ENCODE measurements around the gene SLC2A11. TPM values are rescaled to one million over a fixed set of nuclear protein-coding genes. Genes with fewer than 3 reads are reported as not detected.

Gene SLC2A11
- total RNA-seq, 2 experiments from 2014 or later, result 7.6 to 7.7 TPM

GRCh38 chr22:23840026-23840425 lies 17.6 kb upstream of the SLC2A11 start:
- no peak overlapping the region for H3K27ac Mint-ChIP-seq
- no peaks in the 10 kb centered on the region for H3K36me3 Mint-ChIP-seq (ENCODE audit: low read depth)
- ChIA-PET CTCF (interaction anchor here (0.6 kb wide), 1 partner anchor 63 kb away, joined by 4 read pairs; no protein-coding TSS in a partner anchor), POLR2A (no interaction called here)
- H3K4me1 Mint-ChIP-seq, result peaks cover 19% of the 10 kb centered on the region
- DNase-seq, result no peak
- no peak overlapping the region for H3K4me3 Mint-ChIP-seq
- peaks cover 2% of the 10 kb centered on the region for H3K27me3 Mint-ChIP-seq
- no peak for ATAC-seq
- intact Hi-C loops (cut with DNase I, micrococcal nuclease), result no loop called here
- no peaks in the 10 kb centered on the region for H3K9me3 Mint-ChIP-seq (ENCODE audit: low read depth)

GRCh38 chr22:23841292-23841691 lies 16.4 kb upstream of the SLC2A11 start:
- intact Hi-C loops (cut with DNase I, micrococcal nuclease), result no loop called here
- no peaks in the 10 kb centered on the region for H3K36me3 Mint-ChIP-seq (ENCODE audit: low read depth)
- no peaks in the 10 kb centered on the region for H3K9me3 Mint-ChIP-seq (ENCODE audit: low read depth)
- peaks cover 19% of the 10 kb centered on the region for H3K4me1 Mint-ChIP-seq
- ChIA-PET POLR2A (no interaction called here), CTCF (no interaction called here)
- no peak overlapping the region for H3K4me3 Mint-ChIP-seq
- H3K27me3 Mint-ChIP-seq, result peaks cover 2% of the 10 kb centered on the region
- ATAC-seq, result no peak
- DNase-seq, result no peak
- H3K27ac Mint-ChIP-seq, result no peak overlapping the region

- ATAC-seq (no peak), DNase-seq (no peak)
- Mint-ChIP-seq H3K36me3 (ENCODE audit: low read depth) (no peaks in the 10 kb centered on the region), H3K9me3 (ENCODE audit: low read depth) (no peaks in the 10 kb centered on the region), H3K27me3 (peaks cover 2% of the 10 kb centered on the region), H3K27ac (no peak overlapping the region), H3K4me3 (no peak overlapping the region), H3K4me1 (peaks cover 19% of the 10 kb centered on the region)
- ChIA-PET CTCF (no interaction called here), POLR2A (no interaction called here)
- intact Hi-C loops (cut with DNase I, micrococcal nuclease), result no loop called here
These were observed 15.8 kb upstream of the SLC2A11 start for GRCh38 chr22:23841736-23842445.

DNA sequence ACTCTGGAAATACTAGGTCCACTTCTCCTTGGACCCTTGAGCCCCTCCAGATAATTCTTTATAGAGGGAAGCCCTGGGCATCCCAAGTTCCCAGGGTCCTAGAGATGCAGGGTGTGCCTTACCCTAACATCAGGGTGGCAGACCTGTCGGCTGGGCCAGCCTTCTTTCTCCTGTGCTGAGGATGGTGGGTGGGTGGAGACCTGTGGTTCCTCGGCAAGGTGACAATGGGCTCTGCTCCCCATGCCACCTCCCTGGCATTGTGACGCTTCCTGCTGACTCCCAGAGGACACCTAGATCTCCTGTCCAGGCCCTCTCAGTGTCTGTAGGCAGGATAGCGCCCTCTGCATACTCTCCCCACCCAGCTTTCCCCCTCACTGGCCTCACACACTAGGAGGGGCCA lies 15.1 kb upstream of the SLC2A11 start:
- Mint-ChIP-seq H3K27ac (no peak overlapping the region), H3K9me3 (ENCODE audit: low read depth) (no peaks in the 10 kb centered on the region), H3K4me1 (peaks cover 17% of the 10 kb centered on the region), H3K27me3 (peaks cover 2% of the 10 kb centered on the region), H3K36me3 (ENCODE audit: low read depth) (no peaks in the 10 kb centered on the region), H3K4me3 (no peak overlapping the region)
- intact Hi-C loops (cut with DNase I, micrococcal nuclease), result no loop called here
- ATAC-seq (no peak), DNase-seq (no peak)
- CTCF ChIA-PET, result no interaction called here
- POLR2A ChIA-PET, result no interaction called here

GRCh38 chr22:23844739-23845202 lies 12.9 kb upstream of the SLC2A11 start:
- POLR2A ChIA-PET, result no interaction called here
- no peaks in the 10 kb centered on the region for H3K36me3 Mint-ChIP-seq (ENCODE audit: low read depth)
- CTCF ChIA-PET, result interaction anchor here (0.5 to 1.4 kb wide), 2 partner anchors 9 to 12 kb away, joined by 3 to 4 read pairs; no protein-coding TSS in a partner anchor
- H3K27me3 Mint-ChIP-seq, result no peaks in the 10 kb centered on the region
- H3K27ac Mint-ChIP-seq, result no peak overlapping the region
- intact Hi-C loops (cut with DNase I, micrococcal nuclease), result loop anchor here (5.0 kb wide), 3 partner anchors 77 to 302 kb away; partner anchors contain the start of gene CHCHD10 (in 1 of the 2)
- no peak for DNase-seq
- H3K4me1 Mint-ChIP-seq, result peaks cover under 1% of the 10 kb centered on the region
- no peak for ATAC-seq
- H3K4me3 Mint-ChIP-seq, result no peak overlapping the region
- H3K9me3 Mint-ChIP-seq (ENCODE audit: low read depth), result no peaks in the 10 kb centered on the region

GRCh38 chr22:23845265-23846080 lies 12.2 kb upstream of the SLC2A11 start:
- no peaks in the 10 kb centered on the region for H3K9me3 Mint-ChIP-seq (ENCODE audit: low read depth)
- POLR2A ChIA-PET, result no interaction called here
- no peak for ATAC-seq
- H3K27me3 Mint-ChIP-seq, result no peaks in the 10 kb centered on the region
- no peak for DNase-seq
- H3K27ac Mint-ChIP-seq, result no peak overlapping the region
- intact Hi-C loops (cut with DNase I, micrococcal nuclease), result loop anchor here (5.0 kb wide), 3 partner anchors 78 to 303 kb away; partner anchors contain the start of gene CHCHD10 (in 1 of the 2)
- CTCF ChIA-PET, result interaction anchor here (0.5 to 2.3 kb wide), 3 partner anchors 12 to 389 kb away, joined by 4 to 10 read pairs (median 4); partner anchors contain the start of gene SLC2A11
- no peaks in the 10 kb centered on the region for H3K4me1 Mint-ChIP-seq
- H3K4me3 Mint-ChIP-seq, result no peak overlapping the region
- no peaks in the 10 kb centered on the region for H3K36me3 Mint-ChIP-seq (ENCODE audit: low read depth)

GRCh38 chr22:23846081-23846469 lies 11.6 kb upstream of the SLC2A11 start:
- H3K27ac Mint-ChIP-seq, result no peak overlapping the region
- intact Hi-C loops (cut with DNase I, micrococcal nuclease), result loop anchor here (5.0 kb wide), 3 partner anchors 79 to 304 kb away; partner anchors contain the start of gene CHCHD10 (in 1 of the 2)
- POLR2A ChIA-PET, result interaction anchor here (0.5 kb wide), 1 partner anchor 98 kb away, joined by 5 read pairs; no protein-coding TSS in a partner anchor
- ATAC-seq (no peak), DNase-seq (no peak)
- no peak overlapping the region for H3K4me3 Mint-ChIP-seq
- no peaks in the 10 kb centered on the region for H3K27me3 Mint-ChIP-seq
- H3K9me3 Mint-ChIP-seq (ENCODE audit: low read depth), result no peaks in the 10 kb centered on the region
- CTCF ChIA-PET, result interaction anchor here (0.5 to 2.3 kb wide), 3 partner anchors 11 to 390 kb away, joined by 4 to 10 read pairs (median 4); partner anchors contain the start of gene SLC2A11
- H3K36me3 Mint-ChIP-seq (ENCODE audit: low read depth), result no peaks in the 10 kb centered on the region
- H3K4me1 Mint-ChIP-seq, result no peaks in the 10 kb centered on the region

DNA sequence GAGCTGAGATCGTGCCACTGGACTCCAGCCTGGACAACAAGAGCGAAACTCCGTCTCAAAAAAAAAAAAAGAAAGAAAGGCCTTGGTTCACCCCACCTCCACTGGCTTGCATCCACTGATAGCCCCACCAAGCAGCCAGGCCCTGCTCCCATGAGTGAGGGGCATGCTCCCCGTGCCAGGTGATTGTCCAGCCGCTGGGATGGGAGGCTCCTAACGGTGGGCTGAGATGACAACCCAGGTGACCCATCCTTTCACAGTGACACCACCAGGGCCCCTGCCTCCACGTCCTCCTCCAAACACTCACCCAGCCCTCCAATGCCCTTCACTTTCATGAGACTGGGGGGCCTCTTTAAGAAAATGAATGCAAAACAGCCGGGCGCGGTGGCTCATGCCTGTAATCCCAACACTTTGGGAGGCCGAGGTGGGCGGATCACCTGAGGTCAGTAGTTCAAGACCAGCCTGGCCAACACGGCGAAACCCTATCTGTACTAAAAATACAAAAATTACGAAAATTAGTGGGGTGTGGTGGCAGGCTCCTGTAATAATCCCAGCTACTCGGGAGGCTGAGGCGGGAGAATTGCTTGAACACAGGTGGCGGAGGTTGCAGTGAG lies 10.3 kb upstream of the SLC2A11 start:
- CTCF ChIA-PET, result interaction anchor here (0.7 to 5.6 kb wide), 8 partner anchors 10 to 302 kb away, joined by 3 to 28 read pairs (median 4); partner anchors contain the start of genes CHCHD10, MMP11 and SLC2A11
- intact Hi-C loops (cut with DNase I, micrococcal nuclease), result loop anchor here (5.0 kb wide), 3 partner anchors 80 to 305 kb away; partner anchors contain the start of gene CHCHD10 (in 1 of the 2)

GRCh38 chr22:23847991-23848864 lies 9.4 kb upstream of the SLC2A11 start:
- intact Hi-C loops (cut with DNase I, micrococcal nuclease), result loop anchor here (5.0 kb wide), 3 partner anchors 81 to 306 kb away; partner anchors contain the start of gene CHCHD10 (in 1 of the 2)
- Mint-ChIP-seq H3K36me3 (ENCODE audit: low read depth) (no peaks in the 10 kb centered on the region), H3K4me3 (no peak overlapping the region), H3K9me3 (ENCODE audit: low read depth) (no peaks in the 10 kb centered on the region), H3K27me3 (no peaks in the 10 kb centered on the region), H3K27ac (no peak overlapping the region), H3K4me1 (no peaks in the 10 kb centered on the region)
- no peak for DNase-seq
- ATAC-seq, result no peak
- ChIA-PET POLR2A (no interaction called here), CTCF (interaction anchor here (0.5 to 5.6 kb wide), 9 partner anchors 9 to 572 kb away, joined by 3 to 28 read pairs (median 4); partner anchors contain the start of genes CHCHD10, MMP11 and SLC2A11)

More for the DNA sequence above, 10.3 kb upstream of the SLC2A11 start:
- Mint-ChIP-seq H3K9me3 (ENCODE audit: low read depth) (no peaks in the 10 kb centered on the region), H3K36me3 (ENCODE audit: low read depth) (no peaks in the 10 kb centered on the region), H3K27me3 (no peaks in the 10 kb centered on the region), H3K4me3 (no peak overlapping the region), H3K4me1 (no peaks in the 10 kb centered on the region), H3K27ac (no peak overlapping the region)
- ATAC-seq, result no peak
- no peak for DNase-seq
- POLR2A ChIA-PET, result no interaction called here

Measured in activated CD4-positive, alpha-beta T cell treated with anti-CD3 and anti-CD28 coated beads for 36 hours (primary cell).